Esophagus squamous epithelium (tissue), 5 donors: ENCODE measurements around the gene RAB7B. TPM values are rescaled to one million over a fixed set of nuclear protein-coding genes. Genes with fewer than 3 reads are reported as not detected.

Experiments used
- DNase-seq: peaks from one replicate; lab custom pipeline; 2025; lab: John Stamatoyannopoulos, UW
- H3K27ac ChIP-seq, 4 donors: fragments of 200-600 bp; sonication (generic); one replicate each; pipeline ENCODE4 v1.5.1; 2016 to 2019; ENCODE audit warnings: mild to moderate bottlenecking in 1 of 4
- H3K27me3 ChIP-seq, 4 donors: fragments of 200-600 bp; sonication (generic); 1 replicate in 3 of 4; 2 replicates in 1 of 4; pipeline versions ENCODE4 v1.5.1 to v1.6.0; 2017 to 2021; ENCODE audit warnings: antibody characterized with exemption in 1 of 4
- H3K36me3 ChIP-seq, 3 donors: fragments of 200-600 bp; sonication (generic); one replicate each; pipeline ENCODE4 v1.5.1; 2016 to 2019
- H3K4me1 ChIP-seq, 3 donors: fragments of 200-600 bp; sonication (generic); one replicate each; pipeline ENCODE4 v1.5.1; 2017 to 2019
- H3K4me3 ChIP-seq, 4 donors: fragments of 200-600 bp; sonication (generic); 1 replicate in 3 of 4; 2 replicates in 1 of 4; pipeline ENCODE4 v1.5.1; 2016 to 2019; ENCODE audit warnings: mild to moderate bottlenecking in 2 of 4, moderate library complexity in 1 of 4
- H3K9me3 ChIP-seq, 3 donors: fragments of 200-600 bp; sonication (generic); one replicate each; pipeline ENCODE4 v1.5.1; 2016 to 2019
- CTCF ChIP-seq, 6 experiments: fragments of 450-650 bp in 4 of 6; fragments of 200-600 bp in 2 of 6; sonication (generic) in 2 of 6; IDR thresholded peaks; one replicate each; pipeline ENCODE4 v1.5.1; 2016 to 2019; ENCODE audit warnings: antibody characterized with exemption in 6 of 6, mild to moderate bottlenecking in 4 of 6, moderate library complexity in 4 of 6
- POLR2A ChIP-seq, 4 donors: fragments of 450-650 bp; IDR thresholded peaks; one replicate each; pipeline ENCODE4 v1.6.1; 2017; ENCODE audit warnings: antibody characterized with exemption in 4 of 4, mild to moderate bottlenecking in 4 of 4, moderate library complexity in 3 of 4
- WGBS, 2 donors: methylation state at CpG; one replicate each; pipeline ENCODE4 v1.1.5; 2018; 5-methylcytosine and 5-hydroxymethylcytosine counted together
- intact Hi-C: fragments of 100-400 bp; cut with DNase I; formaldehyde crosslinking; loops from one replicate; pipeline ENCODE4 v1.15.0; 2022
- total RNA-seq, 4 donors: library from RNA; depleted of rRNA; stranded (reverse); fragments of >200 nt; gene quantifications; one replicate each; pipeline ENCODE4 v1.1.0, GENCODE V29; 2016
- donor health status: DM: yes; HTN: yes; CAD: no.

RAB7B gene
- total RNA-seq, 4 donors from 2014 or later: 15.8 to 24.2 (median 21.4) TPM

- no peaks in the 10 kb centered on the region for H3K9me3 ChIP-seq
- peaks cover 0 to 89% (median 0%) of the 10 kb centered on the region in 4 donors for H3K27me3 ChIP-seq
- intact Hi-C loops: no loop called here
- 90 to 93% methylated on average over 2 to 3 of the region's 3 CpGs for WGBS, 2 donors
- H3K4me1 ChIP-seq: peaks cover 3 to 50% (median 18%) of the 10 kb centered on the region in 3 donors
- H3K27ac ChIP-seq: no peak overlapping the region
- no peak overlapping the region for H3K4me3 ChIP-seq
- H3K36me3 ChIP-seq: no peaks in the 10 kb centered on the region
- DNase-seq: no peak
- TF ChIP-seq CTCF (IDR thresholded peaks at IDR 0.05): no peak
- no peak for TF ChIP-seq POLR2A (IDR thresholded peaks at IDR 0.05)
Observed at GRCh38 chr1:205948886-205949285, 54.3 kb downstream of the RAB7B start.

- no peaks in the 10 kb centered on the region for H3K36me3 ChIP-seq
- WGBS, 2 donors: 67 to 87% methylated on average over 1 to 3 of the region's 4 CpGs
- H3K4me1 ChIP-seq: peaks cover 3 to 55% (median 18%) of the 10 kb centered on the region in 3 donors
- intact Hi-C loops: no loop called here
- no peak for DNase-seq
- H3K27ac ChIP-seq: no peak overlapping the region
- no peak overlapping the region for H3K4me3 ChIP-seq
- no peaks in the 10 kb centered on the region for H3K9me3 ChIP-seq
- TF ChIP-seq POLR2A (IDR thresholded peaks at IDR 0.05) (no peak), CTCF (IDR thresholded peaks at IDR 0.05) (no peak)
- H3K27me3 ChIP-seq: peaks cover 0 to 89% (median 5%) of the 10 kb centered on the region in 4 donors
Observed at GRCh38 chr1:205948039-205948438, 55.2 kb downstream of the RAB7B start.

- no peaks in the 10 kb centered on the region for H3K9me3 ChIP-seq
- peak in 1 of 6 experiments; percentile 12 for TF ChIP-seq CTCF (IDR thresholded peaks at IDR 0.05)
- no peak for TF ChIP-seq POLR2A (IDR thresholded peaks at IDR 0.05)
- peaks cover 0 to 89% (median 6%) of the 10 kb centered on the region in 4 donors for H3K27me3 ChIP-seq
- intact Hi-C loops: no loop called here
- no peak overlapping the region for H3K27ac ChIP-seq
- DNase-seq: no peak
- WGBS, 2 donors: 0 to 33% methylated on average over 1 to 3 of the region's 4 CpGs
- H3K4me3 ChIP-seq: no peak overlapping the region
- H3K4me1 ChIP-seq: peaks cover 3 to 55% (median 18%) of the 10 kb centered on the region in 3 donors
- H3K36me3 ChIP-seq: no peaks in the 10 kb centered on the region
Observed at GRCh38 chr1:205947024-205947423, 56.2 kb downstream of the RAB7B start.

- Histone ChIP-seq H3K27ac (no peak overlapping the region), H3K4me1 (peaks cover 0 to 36% (median 3%) of the 10 kb centered on the region in 3 donors), H3K4me3 (no peak overlapping the region), H3K9me3 (no peaks in the 10 kb centered on the region), H3K36me3 (no peaks in the 10 kb centered on the region), H3K27me3 (peaks cover 0 to 100% (median 6%) of the 10 kb centered on the region in 4 donors)
- 63 to 67% methylated on average over 3 of the region's 3 CpGs for whole genome bisulfite sequencing, 2 donors
- intact Hi-C loops: no loop called here
- DNase-seq: no peak
- no peak for TF ChIP-seq POLR2A (IDR thresholded peaks at IDR 0.05)
- TF ChIP-seq CTCF (IDR thresholded peaks at IDR 0.05): no peak
Observed at GRCh38 chr1:205945069-205945468, 58.1 kb downstream of the RAB7B start.

GRCh38 chr1:205944525-205944924 is 58.7 kb downstream of the RAB7B start:
- no peak for DNase-seq
- WGBS, 2 donors: 58 to 62% methylated on average over 3 to 4 of the region's 4 CpGs
- intact Hi-C loops: no loop called here
- Histone ChIP-seq H3K4me3 (no peak overlapping the region), H3K4me1 (peaks cover 0 to 31% (median 0%) of the 10 kb centered on the region in 3 donors), H3K9me3 (no peaks in the 10 kb centered on the region), H3K27ac (no peak overlapping the region), H3K27me3 (peaks cover 0 to 100% (median 6%) of the 10 kb centered on the region in 4 donors), H3K36me3 (no peaks in the 10 kb centered on the region)
- TF ChIP-seq CTCF (IDR thresholded peaks at IDR 0.05) (no peak), POLR2A (IDR thresholded peaks at IDR 0.05) (no peak)
